ENCODE results near the gene CASK.

- TF ChIP-seq CTCF (conservative IDR thresholded peaks at IDR 0.05) (no peak), EZH2 (IDR thresholded peaks at IDR 0.05; ENCODE audit: low read depth) (no peak)
Observed at GRCh38 chrX:41946989-41947612, 23.7 kb upstream of the CASK start.

Data from PC-9 (cell line).